SK-N-SH (cell line): ENCODE results near the gene TMEM120B. TPM values are rescaled to one million over a fixed set of nuclear protein-coding genes. Genes with fewer than 3 reads are reported as not detected.
"Not testable (repeated sequence)": the region's sequence is repeated elsewhere in the genome, so short reads cannot be mapped to it uniquely, and the experiment has no call there.

Experiments used
- CTCF ChIA-PET: fragments of 300-600, 350-600 bp; formaldehyde crosslinking; extraction: SDS; loops from one replicate; lab custom pipeline; 2021; lab: Yijun Ruan, JAX
- POLR2A ChIA-PET: fragments of 350-600 bp; sonication (Branson Sonifier 250); formaldehyde crosslinking; extraction: SDS; loops from one replicate; lab custom pipeline; 2020; ENCODE audit warnings: antibody characterized with exemption, inconsistent platforms; lab: Yijun Ruan, JAX
- DNase-seq: peaks from one replicate; pipeline ENCODE4 v3.0.0; 2012
- H2AFZ ChIP-seq: fragments of 200-600 bp; sonication (generic); 2 replicates; pipeline ENCODE4 v1.8.1; 2016; ENCODE audit warnings: antibody characterized with exemption, mild to moderate bottlenecking, low read depth
- H3F3A ChIP-seq: fragments of 200-600 bp; sonication (generic); replicated peaks from 2 replicates; pipeline ENCODE3; 2016; ENCODE audit warnings: antibody characterized with exemption, mild to moderate bottlenecking; ENCODE audit not compliant: insufficient read depth
- H3K27ac ChIP-seq, 2 experiments: fragments of 200-500 bp in 1 of 2; fragments of 200-600 bp in 1 of 2; sonication (Bioruptor generic) in 1 of 2; sonication (generic), shearing (Covaris generic) in 1 of 2; 2 replicates each; pipeline versions ENCODE4 v1.5.1 to v1.6.1; 2014 to 2016; ENCODE audit warnings: low read depth in 2 of 2, inconsistent platforms in 1 of 2, low read length in 1 of 2, mild to moderate bottlenecking in 1 of 2, mixed read lengths in 1 of 2
- H3K27me3 ChIP-seq: fragments of 200-600 bp; sonication (generic), shearing (Covaris generic); 2 replicates; pipeline ENCODE4 v1.6.1; 2016; ENCODE audit warnings: mixed run types; ENCODE audit not compliant: insufficient read depth
- H3K36me3 ChIP-seq, 2 experiments: fragments of 200-500 bp in 1 of 2; fragments of 200-600 bp in 1 of 2; sonication (Bioruptor generic) in 1 of 2; sonication (generic) in 1 of 2; replicated peaks in 1 of 2; 2 replicates each; pipeline versions ENCODE3 to v1.5.1; 2014 to 2016; ENCODE audit warnings: low read length in 1 of 2, mild to moderate bottlenecking in 1 of 2; ENCODE audit not compliant: insufficient read depth in 2 of 2, control insufficient read depth in 1 of 2
- H3K4me1 ChIP-seq, 2 experiments: fragments of 200-500 bp in 1 of 2; fragments of 200-600 bp in 1 of 2; sonication (Bioruptor generic) in 1 of 2; sonication (generic), shearing (Covaris generic) in 1 of 2; 2 replicates each; pipeline versions ENCODE4 v1.5.1 to v1.6.1; 2014 to 2016; ENCODE audit warnings: low read depth in 1 of 2, low read length in 1 of 2, mixed run types in 1 of 2; ENCODE audit not compliant: insufficient read depth in 2 of 2, control insufficient read depth in 1 of 2
- H3K4me2 ChIP-seq: fragments of 200-600 bp; sonication (generic), shearing (Covaris generic); 2 replicates; pipeline ENCODE4 v1.6.1; 2017; ENCODE audit warnings: mixed run types
- H3K4me3 ChIP-seq, 2 experiments: fragments of 200-500 bp in 1 of 2; fragments of 200-600 bp in 1 of 2; sonication (Bioruptor generic) in 1 of 2; sonication (generic), shearing (Covaris generic) in 1 of 2; 2 replicates each; pipeline versions ENCODE4 v1.5.1 to v1.8.1; 2014 to 2016; ENCODE audit warnings: low read depth in 2 of 2, inconsistent platforms in 1 of 2, low read length in 1 of 2, mild to moderate bottlenecking in 1 of 2, mixed read lengths in 1 of 2, moderate library complexity in 1 of 2
- H3K79me2 ChIP-seq: fragments of 200-600 bp; sonication (generic); 2 replicates; pipeline ENCODE4 v1.8.1; 2017; ENCODE audit warnings: mild to moderate bottlenecking; ENCODE audit not compliant: insufficient read depth
- H3K9ac ChIP-seq: fragments of 200-600 bp; sonication (generic); 2 replicates; pipeline ENCODE4 v1.6.1; 2017; ENCODE audit warnings: mixed run types
- H3K9me2 ChIP-seq: fragments of 200-600 bp; sonication (generic); 2 replicates; pipeline ENCODE4 v1.6.1; 2017; ENCODE audit warnings: mixed run types
- H3K9me3 ChIP-seq: fragments of 200-600 bp; sonication (generic); 2 replicates; pipeline ENCODE4 v1.6.1; 2017; ENCODE audit warnings: mixed run types, mild to moderate bottlenecking, moderate library complexity
- H4K20me1 ChIP-seq: fragments of 200-600 bp; sonication (generic); 2 replicates; pipeline ENCODE4 v1.6.1; 2017; ENCODE audit warnings: mild to moderate bottlenecking, mixed run types; ENCODE audit not compliant: insufficient read depth
- EZH2phosphoT487 ChIP-seq: fragments of 200-600 bp; sonication (generic); IDR thresholded peaks from 2 replicates; pipeline ENCODE4 v1.6.1; 2017; ENCODE audit warnings: low read depth, mixed run types, mild to moderate bottlenecking, antibody characterized with exemption, moderate library complexity, borderline replicate concordance
- FOSL2 ChIP-seq: IDR thresholded peaks from 2 replicates; pipeline ENCODE4 v1.4.0; 2012; ENCODE audit warnings: low read depth, mild to moderate bottlenecking, moderate library complexity, borderline replicate concordance
- MXI1 ChIP-seq: IDR thresholded peaks from 2 replicates; pipeline ENCODE4 v1.6.1; 2012; ENCODE audit warnings: mild to moderate bottlenecking, low read depth, low read length, improper control_type of control experiment
- POLR2AphosphoS5 ChIP-seq: IDR thresholded peaks from 2 replicates; pipeline ENCODE4 v1.6.1; 2012; ENCODE audit warnings: low read depth, low read length
- RAD21 ChIP-seq: IDR thresholded peaks from 2 replicates; pipeline ENCODE4 v1.6.1; 2012; ENCODE audit warnings: mild to moderate bottlenecking, low read length
- WGBS: methylation state at CpG from one replicate; pipeline ENCODE4 v1.1.6; 2017; ENCODE audit warnings: low lambda C conversion rate; 5-methylcytosine and 5-hydroxymethylcytosine counted together
- polyA plus RNA-seq, 3 experiments: library from polyadenylated mRNA; depleted of rRNA; stranded (reverse); fragments of >200 nt; gene quantifications; 2 replicates each; pipeline ENCODE4 v1.2.3, GENCODE V29; 2012
- TF ChIP-seq, protein P1 (sequence below): IDR thresholded peaks from 2 replicates; pipeline ENCODE4; 2012
- TF ChIP-seq, protein P2 (sequence below): fragments of 150-350 bp; IDR thresholded peaks from 2 replicates; pipeline ENCODE4 v1.6.1; 2016; ENCODE audit warnings: mild to moderate bottlenecking, low read depth, low read length
- TF ChIP-seq, protein P3 (sequence below): fragments of 200-600 bp; sonication (generic); IDR thresholded peaks from 2 replicates; pipeline ENCODE4 v1.6.1; 2017; ENCODE audit warnings: antibody characterized with exemption, mild to moderate bottlenecking, moderate library complexity
- TF ChIP-seq, protein P4 (sequence below): IDR thresholded peaks from 2 replicates; pipeline ENCODE4 v1.4.0; 2012; ENCODE audit warnings: low read depth, borderline replicate concordance

Gene TMEM120B
- polyA plus RNA-seq, 1 of the 3 experiments (the other 2 are of a cell fraction) = 15.4 TPM

DNA sequence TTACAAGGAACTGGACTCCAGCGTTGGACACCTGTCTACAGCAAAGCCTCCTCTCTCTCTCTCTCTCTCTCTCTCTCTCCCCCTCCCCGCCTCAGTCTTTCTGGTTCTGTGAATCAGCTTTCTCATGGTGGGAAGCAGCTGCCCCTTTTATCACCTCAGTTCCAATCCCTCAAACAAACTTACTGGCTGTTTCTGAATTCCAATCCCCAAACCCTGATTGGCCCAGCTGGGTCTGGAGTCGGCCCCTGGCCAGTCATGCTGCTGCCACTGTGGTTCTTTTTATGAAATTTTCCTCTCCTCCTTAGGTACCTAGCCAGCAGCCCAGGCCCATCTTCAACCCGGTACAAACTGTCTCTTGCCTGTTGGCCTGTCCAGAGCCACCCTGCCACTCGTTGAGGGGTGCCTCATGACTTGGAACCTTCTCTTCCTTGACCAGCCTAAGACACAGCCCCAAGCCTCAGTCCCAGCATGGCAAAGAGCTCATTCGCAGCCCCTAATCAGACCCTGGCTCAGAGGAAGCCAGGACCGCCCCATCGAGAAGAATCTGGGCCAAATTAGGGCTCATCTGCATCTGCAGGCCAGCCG, 33.7 kb upstream of the TMEM120B start (continued):
- TF ChIP-seq POLR2AphosphoS5 (no peak), RAD21 (no peak), EZH2phosphoT487 (no peak)
- TF ChIP-seq, protein P1, sequence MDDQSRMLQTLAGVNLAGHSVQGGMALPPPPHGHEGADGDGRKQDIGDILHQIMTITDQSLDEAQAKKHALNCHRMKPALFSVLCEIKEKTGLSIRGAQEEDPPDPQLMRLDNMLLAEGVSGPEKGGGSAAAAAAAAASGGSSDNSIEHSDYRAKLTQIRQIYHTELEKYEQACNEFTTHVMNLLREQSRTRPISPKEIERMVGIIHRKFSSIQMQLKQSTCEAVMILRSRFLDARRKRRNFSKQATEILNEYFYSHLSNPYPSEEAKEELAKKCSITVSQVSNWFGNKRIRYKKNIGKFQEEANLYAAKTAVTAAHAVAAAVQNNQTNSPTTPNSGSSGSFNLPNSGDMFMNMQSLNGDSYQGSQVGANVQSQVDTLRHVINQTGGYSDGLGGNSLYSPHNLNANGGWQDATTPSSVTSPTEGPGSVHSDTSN = no peak
- TF ChIP-seq, all 33 proteins: peak for 0

DNA sequence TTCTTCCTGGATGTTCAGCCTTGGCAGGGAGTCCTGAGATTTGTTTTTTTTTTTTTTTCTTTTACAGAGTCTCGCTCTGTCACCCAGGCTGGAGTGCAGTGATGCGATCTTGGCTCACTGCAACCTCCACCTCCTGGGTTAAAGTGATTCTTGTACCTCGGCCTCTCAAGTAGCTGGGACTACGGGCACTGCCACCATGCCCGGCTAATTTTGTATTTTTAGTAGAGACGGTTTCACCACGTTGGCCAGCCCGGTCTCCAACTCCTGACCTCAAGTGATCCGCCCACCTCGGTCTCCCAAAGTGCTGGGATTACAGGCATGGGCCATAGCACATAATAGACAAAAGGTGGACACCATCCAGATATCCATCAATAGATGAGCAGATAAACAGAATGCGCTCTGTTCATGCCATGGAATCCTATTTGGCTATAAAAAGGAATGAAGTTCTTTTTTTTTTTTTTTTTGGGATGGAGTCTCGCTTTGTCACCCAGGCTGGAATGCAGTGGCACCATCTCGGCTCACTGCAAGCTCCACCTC, 32.8 kb upstream of the TMEM120B start:
- not testable (repeated sequence) for H3K9ac ChIP-seq, H3K9me2 ChIP-seq, H3K27me3 ChIP-seq, H3K4me3 ChIP-seq, H2AFZ ChIP-seq, H3F3A ChIP-seq, H3K27ac ChIP-seq, H3K9me3 ChIP-seq, H4K20me1 ChIP-seq, DNase-seq, H3K79me2 ChIP-seq, H3K4me1 ChIP-seq, H3K4me2 ChIP-seq, H3K36me3 ChIP-seq
- ChIA-PET CTCF (interaction anchor here (0.6 to 3.2 kb wide), 4 partner anchors 11 to 345 kb away, joined by 3 to 24 read pairs (median 8); partner anchors contain the start of gene MORN3), POLR2A (interaction anchor here (0.6 to 1.0 kb wide), 2 partner anchors 14 to 127 kb away, joined by 3 read pairs; no protein-coding TSS in a partner anchor)
- WGBS = 95% methylated on average over 13 of the region's 13 CpGs

DNA sequence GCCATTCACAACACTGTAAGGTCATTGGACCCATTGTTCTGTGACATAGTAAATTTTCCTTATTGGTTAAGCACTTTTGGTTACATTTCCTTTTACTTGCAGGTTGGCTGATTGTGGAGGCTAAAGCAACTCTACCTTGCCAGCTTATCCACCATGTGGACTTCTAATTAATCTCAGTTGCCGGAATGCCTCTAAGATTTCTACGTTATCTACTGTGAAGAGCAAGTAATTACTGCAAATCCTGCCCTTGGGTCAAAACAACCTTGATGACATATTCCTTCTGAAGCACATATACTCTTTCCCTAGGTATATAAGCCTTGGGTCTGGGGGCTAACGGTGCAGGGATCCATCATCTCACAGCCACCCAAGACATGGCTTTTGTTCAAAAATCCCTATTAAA, 23.6 kb upstream of the TMEM120B start:
- H3K4me3 ChIP-seq = no peak overlapping the region
- ChIA-PET POLR2A (no interaction called here), CTCF (interaction anchor here (1.1 to 7.9 kb wide), 2 partner anchors 86 to 106 kb away, joined by 3 to 92 read pairs; partner anchors contain the start of gene RHOF)
- no peak overlapping the region for H3K9ac ChIP-seq
- H3K4me1 ChIP-seq = no peaks in the 10 kb centered on the region
- 96% methylated on average over 3 of the region's 3 CpGs for WGBS
- no peaks in the 10 kb centered on the region for H3K9me2 ChIP-seq
- H3K79me2 ChIP-seq = no peaks in the 10 kb centered on the region
- no peaks in the 10 kb centered on the region for H3K36me3 ChIP-seq
- no peak for TF ChIP-seq FOSL2
- no peak for TF ChIP-seq MXI1
- TF ChIP-seq, protein P2, sequence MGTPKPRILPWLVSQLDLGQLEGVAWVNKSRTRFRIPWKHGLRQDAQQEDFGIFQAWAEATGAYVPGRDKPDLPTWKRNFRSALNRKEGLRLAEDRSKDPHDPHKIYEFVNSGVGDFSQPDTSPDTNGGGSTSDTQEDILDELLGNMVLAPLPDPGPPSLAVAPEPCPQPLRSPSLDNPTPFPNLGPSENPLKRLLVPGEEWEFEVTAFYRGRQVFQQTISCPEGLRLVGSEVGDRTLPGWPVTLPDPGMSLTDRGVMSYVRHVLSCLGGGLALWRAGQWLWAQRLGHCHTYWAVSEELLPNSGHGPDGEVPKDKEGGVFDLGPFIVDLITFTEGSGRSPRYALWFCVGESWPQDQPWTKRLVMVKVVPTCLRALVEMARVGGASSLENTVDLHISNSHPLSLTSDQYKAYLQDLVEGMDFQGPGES = no peak
- TF ChIP-seq, protein P3, sequence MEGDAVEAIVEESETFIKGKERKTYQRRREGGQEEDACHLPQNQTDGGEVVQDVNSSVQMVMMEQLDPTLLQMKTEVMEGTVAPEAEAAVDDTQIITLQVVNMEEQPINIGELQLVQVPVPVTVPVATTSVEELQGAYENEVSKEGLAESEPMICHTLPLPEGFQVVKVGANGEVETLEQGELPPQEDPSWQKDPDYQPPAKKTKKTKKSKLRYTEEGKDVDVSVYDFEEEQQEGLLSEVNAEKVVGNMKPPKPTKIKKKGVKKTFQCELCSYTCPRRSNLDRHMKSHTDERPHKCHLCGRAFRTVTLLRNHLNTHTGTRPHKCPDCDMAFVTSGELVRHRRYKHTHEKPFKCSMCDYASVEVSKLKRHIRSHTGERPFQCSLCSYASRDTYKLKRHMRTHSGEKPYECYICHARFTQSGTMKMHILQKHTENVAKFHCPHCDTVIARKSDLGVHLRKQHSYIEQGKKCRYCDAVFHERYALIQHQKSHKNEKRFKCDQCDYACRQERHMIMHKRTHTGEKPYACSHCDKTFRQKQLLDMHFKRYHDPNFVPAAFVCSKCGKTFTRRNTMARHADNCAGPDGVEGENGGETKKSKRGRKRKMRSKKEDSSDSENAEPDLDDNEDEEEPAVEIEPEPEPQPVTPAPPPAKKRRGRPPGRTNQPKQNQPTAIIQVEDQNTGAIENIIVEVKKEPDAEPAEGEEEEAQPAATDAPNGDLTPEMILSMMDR = no peak
- TF ChIP-seq, protein P4, sequence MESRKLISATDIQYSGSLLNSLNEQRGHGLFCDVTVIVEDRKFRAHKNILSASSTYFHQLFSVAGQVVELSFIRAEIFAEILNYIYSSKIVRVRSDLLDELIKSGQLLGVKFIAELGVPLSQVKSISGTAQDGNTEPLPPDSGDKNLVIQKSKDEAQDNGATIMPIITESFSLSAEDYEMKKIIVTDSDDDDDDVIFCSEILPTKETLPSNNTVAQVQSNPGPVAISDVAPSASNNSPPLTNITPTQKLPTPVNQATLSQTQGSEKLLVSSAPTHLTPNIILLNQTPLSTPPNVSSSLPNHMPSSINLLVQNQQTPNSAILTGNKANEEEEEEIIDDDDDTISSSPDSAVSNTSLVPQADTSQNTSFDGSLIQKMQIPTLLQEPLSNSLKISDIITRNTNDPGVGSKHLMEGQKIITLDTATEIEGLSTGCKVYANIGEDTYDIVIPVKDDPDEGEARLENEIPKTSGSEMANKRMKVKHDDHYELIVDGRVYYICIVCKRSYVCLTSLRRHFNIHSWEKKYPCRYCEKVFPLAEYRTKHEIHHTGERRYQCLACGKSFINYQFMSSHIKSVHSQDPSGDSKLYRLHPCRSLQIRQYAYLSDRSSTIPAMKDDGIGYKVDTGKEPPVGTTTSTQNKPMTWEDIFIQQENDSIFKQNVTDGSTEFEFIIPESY = no peak
- TF ChIP-seq RAD21 = no peak
- no peak overlapping the region for H3K27ac ChIP-seq
- no peak overlapping the region for H2AFZ ChIP-seq
- no peak for DNase-seq
- no peak overlapping the region for H3K4me2 ChIP-seq
- H3K9me3 ChIP-seq = no peaks in the 10 kb centered on the region
- no peaks in the 10 kb centered on the region for H4K20me1 ChIP-seq
- H3F3A ChIP-seq = peaks cover 3% of the 10 kb centered on the region
- H3K27me3 ChIP-seq = no peaks in the 10 kb centered on the region
